DOHH2 (cell line): Measurements from ENCODE around the gene COIL.

Experiments
- H3F3A ChIP-seq: fragments of 200-600 bp; sonication (generic), shearing (Covaris generic); 2 replicates; pipeline ENCODE4 v1.6.0; 2016; ENCODE audit warnings: antibody characterized with exemption, mild to moderate bottlenecking; ENCODE audit not compliant: control insufficient read depth, insufficient read depth
- H3K27ac ChIP-seq: fragments of 200-600 bp; sonication (generic); 2 replicates; pipeline ENCODE4 v1.5.1; 2014; ENCODE audit warnings: low read depth, mild to moderate bottlenecking, low read length, moderate library complexity
- H3K27me3 ChIP-seq: fragments of 200-600 bp; sonication (generic); 2 replicates; pipeline ENCODE4 v1.6.1; 2014; ENCODE audit warnings: mild to moderate bottlenecking, low read length, mixed read lengths; ENCODE audit not compliant: control insufficient read depth
- H3K36me3 ChIP-seq: fragments of 200-600 bp; sonication (generic); 2 replicates; pipeline ENCODE4 v1.6.1; 2014; ENCODE audit warnings: mild to moderate bottlenecking, low read length, moderate library complexity, mixed read lengths; ENCODE audit not compliant: control insufficient read depth
- H3K4me1 ChIP-seq: fragments of 200-600 bp; sonication (generic); 2 replicates; pipeline ENCODE4 v1.6.1; 2014; ENCODE audit warnings: mild to moderate bottlenecking, low read length, mixed read lengths; ENCODE audit not compliant: control insufficient read depth
- H3K4me2 ChIP-seq: fragments of 200-600 bp; sonication (generic); 2 replicates; pipeline ENCODE4 v1.6.0; 2014; ENCODE audit warnings: mild to moderate bottlenecking, low read length, moderate library complexity
- H3K4me3 ChIP-seq: fragments of 200-600 bp; sonication (generic); 2 replicates; pipeline ENCODE4 v1.5.1; 2014; ENCODE audit warnings: mild to moderate bottlenecking, low read length, mixed read lengths
- H3K79me2 ChIP-seq: fragments of 200-600 bp; sonication (generic); 2 replicates; pipeline ENCODE4 v1.6.1; 2014; ENCODE audit warnings: mild to moderate bottlenecking, low read length, mixed read lengths; ENCODE audit not compliant: control insufficient read depth
- H3K9me2 ChIP-seq: fragments of 200-600 bp; sonication (generic); replicated peaks from 2 replicates; pipeline ENCODE4 v1.6.1; 2014; ENCODE audit warnings: mild to moderate bottlenecking, low read length, mixed read lengths; ENCODE audit not compliant: control insufficient read depth
- H3K9me3 ChIP-seq: fragments of 200-600 bp; sonication (generic); 2 replicates; pipeline ENCODE4 v1.6.1; 2014; ENCODE audit warnings: antibody characterized with exemption, low read length, mixed read lengths; ENCODE audit not compliant: control insufficient read depth, insufficient read depth
- H4K20me1 ChIP-seq: fragments of 200-600 bp; sonication (generic); 2 replicates; pipeline ENCODE4 v1.6.0; 2014; ENCODE audit warnings: low read depth, mild to moderate bottlenecking, antibody characterized with exemption, low read length, moderate library complexity; ENCODE audit not compliant: control insufficient read depth, insufficient read depth
- CTCF ChIP-seq: fragments of 200-600 bp; sonication (generic); IDR thresholded peaks from one replicate; pipeline ENCODE4 v1.5.1; 2014; ENCODE audit warnings: antibody characterized with exemption, mild to moderate bottlenecking, low read depth, low read length; ENCODE audit not compliant: poor library complexity, severe bottlenecking
- EZH2phosphoT487 ChIP-seq: fragments of 200-600 bp; sonication (generic); IDR thresholded peaks from 2 replicates; pipeline ENCODE4 v1.6.1; 2017; ENCODE audit warnings: borderline replicate concordance, mild to moderate bottlenecking, antibody characterized with exemption, low read length, moderate library complexity, mixed read lengths

The COIL gene

GRCh38 chr17:56894859-56895455, 65.9 kb downstream of the COIL start:
- Histone ChIP-seq H3K4me1 (peaks cover 35% of the 10 kb centered on the region), H3K9me2 (no peaks in the 10 kb centered on the region), H3K79me2 (no peaks in the 10 kb centered on the region), H4K20me1 (peaks cover 13% of the 10 kb centered on the region), H3K4me3 (no peak overlapping the region), H3K9me3 (no peaks in the 10 kb centered on the region), H3K27me3 (no peaks in the 10 kb centered on the region), H3K36me3 (peaks cover 91% of the 10 kb centered on the region), H3K4me2 (no peak overlapping the region), H3K27ac (no peak overlapping the region), H3F3A (peaks cover 20% of the 10 kb centered on the region)
- no peak for TF ChIP-seq CTCF
- TF ChIP-seq EZH2phosphoT487 = no peak

- Histone ChIP-seq H3K9me2 (no peaks in the 10 kb centered on the region), H3K4me2 (no peak overlapping the region), H3K4me1 (peaks cover 30% of the 10 kb centered on the region), H3K27ac (no peak overlapping the region), H3K27me3 (no peaks in the 10 kb centered on the region), H4K20me1 (peaks cover 15% of the 10 kb centered on the region), H3K79me2 (no peaks in the 10 kb centered on the region), H3K36me3 (peaks cover 93% of the 10 kb centered on the region), H3K4me3 (no peak overlapping the region), H3K9me3 (no peaks in the 10 kb centered on the region), H3F3A (peaks cover 18% of the 10 kb centered on the region)
- no peak for TF ChIP-seq EZH2phosphoT487
- no peak for TF ChIP-seq CTCF
These were observed 67.3 kb downstream of the COIL start for GRCh38 chr17:56893503-56893902.

- peaks cover 90% of the 10 kb centered on the region for H3K36me3 ChIP-seq
- peaks cover 8% of the 10 kb centered on the region; the same call in 1 of the 2 replicates for H3F3A ChIP-seq
- H3K4me3 ChIP-seq = no peak overlapping the region
- no peaks in the 10 kb centered on the region for H3K27me3 ChIP-seq
- no peaks in the 10 kb centered on the region for H3K9me2 ChIP-seq
- H3K4me2 ChIP-seq = no peak overlapping the region
- no peaks in the 10 kb centered on the region for H3K79me2 ChIP-seq
- TF ChIP-seq CTCF (no peak), EZH2phosphoT487 (no peak)
- H4K20me1 ChIP-seq = peaks cover 5% of the 10 kb centered on the region
- no peaks in the 10 kb centered on the region; the same call in 1 of the 2 replicates for H3K9me3 ChIP-seq
- no peak overlapping the region for H3K27ac ChIP-seq
- H3K4me1 ChIP-seq = peaks cover 19% of the 10 kb centered on the region
These were observed 68.5 kb downstream of the COIL start for GRCh38 chr17:56892333-56892732.
